Measurements from ENCODE around the gene SHISA9. TPM values are rescaled to one million over a fixed set of nuclear protein-coding genes. Genes with fewer than 3 reads are reported as not detected.

SHISA9 gene
- total and polyA plus RNA-seq, 4 donors = under 0.01 to 0.08 (median 0.07) TPM; not detected in 1

DNA sequence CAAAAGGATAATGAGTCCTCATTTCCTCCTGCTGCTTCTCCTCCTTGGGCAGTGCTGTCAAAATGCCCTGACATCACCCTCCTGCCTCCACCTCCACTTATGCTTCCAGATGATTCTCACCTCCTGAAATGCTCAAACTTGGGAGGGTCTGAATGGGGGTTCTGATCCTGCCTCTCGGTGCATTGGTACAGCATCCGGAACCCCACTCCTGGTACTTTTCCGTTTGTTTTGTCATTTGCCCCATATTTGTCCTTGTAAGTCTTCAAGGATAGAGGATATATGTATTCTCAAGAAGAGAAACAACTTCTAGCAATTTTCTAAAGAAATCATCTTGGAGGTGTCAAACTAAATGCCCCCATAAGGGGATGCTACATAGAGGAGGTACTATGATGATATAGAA, 148.3 kb downstream of the SHISA9 start:
- no peak overlapping the region for H3K9ac ChIP-seq (ENCODE audit: low read depth in 1 of 2, low read length in 2 of 2)
- H3K27ac ChIP-seq (ENCODE audit: low read depth in 1 of 2, low read length in 2 of 2) = no peak overlapping the region
- no peaks in the 10 kb centered on the region for H3K27me3 ChIP-seq (ENCODE audit: control insufficient read depth in 4 of 4, insufficient read depth in 4 of 4, low read length in 3 of 4)
- H3K36me3 ChIP-seq (ENCODE audit: control insufficient read depth in 4 of 4, insufficient read depth in 3 of 4, low read depth in 1 of 4, low read length in 3 of 4) = no peaks in the 10 kb centered on the region
- TF ChIP-seq EGR1 (IDR thresholded peaks at IDR 0.05; ENCODE audit: low read depth in 2 of 2) (no peak), SP1 (IDR thresholded peaks at IDR 0.05) (no peak), FOXA2 (IDR thresholded peaks at IDR 0.05) (no peak), ATF3 (IDR thresholded peaks at IDR 0.05) (no peak), RXRA (IDR thresholded peaks at IDR 0.05) (no peak), MAX (IDR thresholded peaks at IDR 0.05) (no peak), JUND (IDR thresholded peaks at IDR 0.05) (no peak), FOXA1 (IDR thresholded peaks at IDR 0.05) (no peak), NR2F2 (IDR thresholded peaks at IDR 0.05) (no peak), HNF4G (IDR thresholded peaks at IDR 0.05) (no peak), HNF4A (conservative IDR thresholded peaks at IDR 0.05) (no peak), YY1 (IDR thresholded peaks at IDR 0.05) (no peak)
- TF ChIP-seq, protein P1, sequence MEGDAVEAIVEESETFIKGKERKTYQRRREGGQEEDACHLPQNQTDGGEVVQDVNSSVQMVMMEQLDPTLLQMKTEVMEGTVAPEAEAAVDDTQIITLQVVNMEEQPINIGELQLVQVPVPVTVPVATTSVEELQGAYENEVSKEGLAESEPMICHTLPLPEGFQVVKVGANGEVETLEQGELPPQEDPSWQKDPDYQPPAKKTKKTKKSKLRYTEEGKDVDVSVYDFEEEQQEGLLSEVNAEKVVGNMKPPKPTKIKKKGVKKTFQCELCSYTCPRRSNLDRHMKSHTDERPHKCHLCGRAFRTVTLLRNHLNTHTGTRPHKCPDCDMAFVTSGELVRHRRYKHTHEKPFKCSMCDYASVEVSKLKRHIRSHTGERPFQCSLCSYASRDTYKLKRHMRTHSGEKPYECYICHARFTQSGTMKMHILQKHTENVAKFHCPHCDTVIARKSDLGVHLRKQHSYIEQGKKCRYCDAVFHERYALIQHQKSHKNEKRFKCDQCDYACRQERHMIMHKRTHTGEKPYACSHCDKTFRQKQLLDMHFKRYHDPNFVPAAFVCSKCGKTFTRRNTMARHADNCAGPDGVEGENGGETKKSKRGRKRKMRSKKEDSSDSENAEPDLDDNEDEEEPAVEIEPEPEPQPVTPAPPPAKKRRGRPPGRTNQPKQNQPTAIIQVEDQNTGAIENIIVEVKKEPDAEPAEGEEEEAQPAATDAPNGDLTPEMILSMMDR (IDR thresholded peaks at IDR 0.05; ENCODE audit: low read depth, low read length, missing input control) = no peak
- H3K9me3 ChIP-seq (ENCODE audit: control insufficient read depth in 4 of 4, low read length in 3 of 4) = peaks cover 0 to 5% (median 1%) of the 10 kb centered on the region in 4 donors
- no peaks in the 10 kb centered on the region for H3K4me1 ChIP-seq (ENCODE audit: control insufficient read depth in 4 of 4, insufficient read depth in 4 of 4, low read length in 3 of 4)
- WGBS = 91% methylated on average over 3 of the region's 3 CpGs
- H3K4me3 ChIP-seq (ENCODE audit: low read depth in 1 of 3, low read length in 3 of 3) = no peak overlapping the region
- no peak for DNase-seq (ENCODE audit: low spot score)

GRCh38 chr16:13052431-13052830, 151.0 kb downstream of the SHISA9 start:
- Histone ChIP-seq H3K4me1 (ENCODE audit: control insufficient read depth in 4 of 4, insufficient read depth in 4 of 4, low read length in 3 of 4) (no peaks in the 10 kb centered on the region), H3K27me3 (ENCODE audit: control insufficient read depth in 4 of 4, insufficient read depth in 4 of 4, low read length in 3 of 4) (no peaks in the 10 kb centered on the region), H3K4me3 (ENCODE audit: low read depth in 1 of 3, low read length in 3 of 3) (no peak overlapping the region), H3K27ac (ENCODE audit: low read depth in 1 of 2, low read length in 2 of 2) (no peak overlapping the region), H3K36me3 (ENCODE audit: control insufficient read depth in 4 of 4, insufficient read depth in 3 of 4, low read depth in 1 of 4, low read length in 3 of 4) (no peaks in the 10 kb centered on the region), H3K9me3 (ENCODE audit: control insufficient read depth in 4 of 4, low read length in 3 of 4) (peaks cover 0 to 5% (median 1%) of the 10 kb centered on the region in 4 donors), H3K9ac (ENCODE audit: low read depth in 1 of 2, low read length in 2 of 2) (no peak overlapping the region)
- 80% methylated on average over 1 of the region's 1 CpG for WGBS
- no peak for TF ChIP-seq ATF3 (IDR thresholded peaks at IDR 0.05)
- TF ChIP-seq RXRA (IDR thresholded peaks at IDR 0.05) = no peak
- no peak for TF ChIP-seq REST (IDR thresholded peaks at IDR 0.05)
- TF ChIP-seq, protein P1 (IDR thresholded peaks at IDR 0.05; ENCODE audit: low read depth, low read length, missing input control) = no peak
- TF ChIP-seq GABPA (IDR thresholded peaks at IDR 0.05 in 1 of 2, conservative IDR thresholded peaks at IDR 0.05 in 1 of 2) = no peak
- TF ChIP-seq HNF4A (conservative IDR thresholded peaks at IDR 0.05) = no peak
- TF ChIP-seq FOXA1 (IDR thresholded peaks at IDR 0.05) = no peak
- TF ChIP-seq YY1 (IDR thresholded peaks at IDR 0.05) = no peak
- no peak for TF ChIP-seq MAX (IDR thresholded peaks at IDR 0.05)
- no peak for TF ChIP-seq JUND (IDR thresholded peaks at IDR 0.05)
- no peak for TF ChIP-seq HNF4G (IDR thresholded peaks at IDR 0.05)
- no peak for TF ChIP-seq FOXA2 (IDR thresholded peaks at IDR 0.05)
- TF ChIP-seq EGR1 (IDR thresholded peaks at IDR 0.05; ENCODE audit: low read depth in 2 of 2) = no peak
- TF ChIP-seq TAF1 (conservative IDR thresholded peaks at IDR 0.05) = no peak
- DNase-seq (ENCODE audit: low spot score) = no peak
